ENCODE measurements around the gene C6orf163.
A peak's percentile ranks its signal among the peaks of the same experiment; 100 is the strongest.

Gene C6orf163

DNA sequence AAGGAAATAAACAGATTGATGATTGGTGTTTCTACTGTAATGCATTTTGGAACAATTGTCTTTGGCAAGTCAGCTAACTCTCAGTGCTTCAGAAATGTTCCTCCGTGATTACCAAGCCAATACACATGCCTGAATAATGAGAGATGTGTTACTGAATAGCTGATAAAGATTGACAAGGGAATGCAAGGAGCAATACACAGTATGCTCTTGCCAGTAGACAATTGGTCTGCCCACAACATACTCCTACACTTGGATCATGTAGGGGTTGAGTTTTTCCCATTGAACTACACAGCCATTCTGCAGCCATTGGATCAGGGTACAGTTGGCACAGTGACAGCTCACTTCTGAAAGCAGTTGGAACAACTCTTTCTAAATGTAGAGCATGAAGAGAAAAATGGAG, 9.9 kb upstream of the C6orf163 start:
- POLR2A ChIA-PET = no interaction called here
- DNase-seq (ENCODE audit: extremely low spot score) = no peak
- CTCF ChIA-PET = no interaction called here
- TF ChIP-seq, protein P1, sequence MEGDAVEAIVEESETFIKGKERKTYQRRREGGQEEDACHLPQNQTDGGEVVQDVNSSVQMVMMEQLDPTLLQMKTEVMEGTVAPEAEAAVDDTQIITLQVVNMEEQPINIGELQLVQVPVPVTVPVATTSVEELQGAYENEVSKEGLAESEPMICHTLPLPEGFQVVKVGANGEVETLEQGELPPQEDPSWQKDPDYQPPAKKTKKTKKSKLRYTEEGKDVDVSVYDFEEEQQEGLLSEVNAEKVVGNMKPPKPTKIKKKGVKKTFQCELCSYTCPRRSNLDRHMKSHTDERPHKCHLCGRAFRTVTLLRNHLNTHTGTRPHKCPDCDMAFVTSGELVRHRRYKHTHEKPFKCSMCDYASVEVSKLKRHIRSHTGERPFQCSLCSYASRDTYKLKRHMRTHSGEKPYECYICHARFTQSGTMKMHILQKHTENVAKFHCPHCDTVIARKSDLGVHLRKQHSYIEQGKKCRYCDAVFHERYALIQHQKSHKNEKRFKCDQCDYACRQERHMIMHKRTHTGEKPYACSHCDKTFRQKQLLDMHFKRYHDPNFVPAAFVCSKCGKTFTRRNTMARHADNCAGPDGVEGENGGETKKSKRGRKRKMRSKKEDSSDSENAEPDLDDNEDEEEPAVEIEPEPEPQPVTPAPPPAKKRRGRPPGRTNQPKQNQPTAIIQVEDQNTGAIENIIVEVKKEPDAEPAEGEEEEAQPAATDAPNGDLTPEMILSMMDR (IDR thresholded peaks at IDR 0.05; ENCODE audit: control extremely low read depth, extremely low read depth, low read depth, missing control alignments) = no peak

DNA sequence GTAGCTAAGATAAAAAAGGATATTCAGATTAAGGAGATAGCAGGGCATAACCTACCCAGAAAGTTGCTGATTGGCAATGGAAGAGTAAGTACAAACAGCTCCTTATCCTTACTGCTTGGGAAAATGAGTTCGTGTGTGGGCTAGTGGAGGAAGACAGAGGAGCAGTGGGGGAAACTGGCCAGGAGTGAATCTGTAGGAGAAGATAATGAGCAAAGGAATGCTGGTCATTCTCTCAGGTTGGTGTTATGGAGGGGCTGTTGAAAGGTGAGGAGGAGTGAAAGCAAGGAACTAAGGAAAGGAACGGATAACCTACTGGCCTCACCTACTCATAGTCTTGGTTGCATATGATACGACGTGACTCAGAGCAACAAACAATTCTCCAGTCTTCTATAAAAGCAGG, 8.2 kb upstream of the C6orf163 start:
- POLR2A ChIA-PET = interaction anchor here (0.7 kb wide), 1 partner anchor 24 kb away, joined by 4 read pairs; no protein-coding TSS in a partner anchor
- TF ChIP-seq, protein P1 (IDR thresholded peaks at IDR 0.05; ENCODE audit: control extremely low read depth, extremely low read depth, low read depth, missing control alignments) = no peak
- no peak for DNase-seq (ENCODE audit: extremely low spot score)
- CTCF ChIA-PET = interaction anchor here (1.2 kb wide), 2 partner anchors 14 kb away, joined by 3 read pairs; partner anchors contain the start of gene SMIM8

DNA sequence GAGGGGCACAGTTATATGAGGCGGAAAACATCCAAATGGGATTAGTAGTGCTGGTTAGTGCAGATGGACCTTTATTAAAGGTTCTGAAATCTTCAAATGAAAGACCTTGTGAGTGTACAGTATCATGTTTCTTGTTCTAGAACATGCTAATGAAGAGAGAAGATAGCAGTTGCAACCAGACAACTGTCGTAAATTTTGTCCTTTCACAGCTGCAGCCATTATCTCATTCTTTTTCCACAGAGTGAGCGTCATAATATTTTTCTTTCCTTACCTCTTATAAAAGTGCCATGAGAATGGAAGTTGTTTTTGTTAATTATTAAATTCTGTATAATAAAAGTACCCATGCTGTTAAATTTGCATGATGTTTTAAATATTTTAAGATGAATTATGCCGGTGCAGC, 4.4 kb upstream of the C6orf163 start:
- DNase-seq (ENCODE audit: extremely low spot score) = no peak
- ChIA-PET CTCF (interaction anchor here (1.1 to 2.4 kb wide), 6 partner anchors 9 to 34 kb away, joined by 4 to 11 read pairs (median 4); partner anchors contain the start of gene SMIM8), POLR2A (no interaction called here)
- TF ChIP-seq, protein P1 (IDR thresholded peaks at IDR 0.05; ENCODE audit: control extremely low read depth, extremely low read depth, low read depth, missing control alignments) = no peak

DNA sequence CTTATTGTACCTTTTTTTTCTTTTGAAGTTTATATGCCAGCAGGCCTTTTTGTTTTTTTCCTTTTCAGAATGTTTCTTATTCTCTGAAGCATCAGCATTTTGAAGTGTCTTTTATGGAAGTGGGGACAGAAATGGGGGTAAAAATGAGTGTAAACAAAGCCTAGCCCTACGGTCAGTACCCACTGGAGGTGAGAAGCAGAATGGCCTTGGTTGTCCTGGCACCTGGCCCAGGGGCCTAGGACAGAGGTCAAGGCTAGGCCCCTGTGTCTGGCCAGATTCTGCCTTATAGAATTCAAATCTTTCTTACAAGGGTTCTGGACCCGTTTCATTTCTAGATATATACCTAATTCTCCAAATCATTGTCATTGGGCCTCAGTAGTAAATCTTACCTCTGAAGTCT, 3.5 kb upstream of the C6orf163 start:
- ChIA-PET POLR2A (no interaction called here), CTCF (interaction anchor here (1.5 to 1.7 kb wide), 3 partner anchors 12 to 259 kb away, joined by 3 to 7 read pairs (median 4); partner anchors contain the start of gene GJB7)
- TF ChIP-seq, protein P1 (IDR thresholded peaks at IDR 0.05; ENCODE audit: control extremely low read depth, extremely low read depth, low read depth, missing control alignments) = no peak
- no peak for DNase-seq (ENCODE audit: extremely low spot score)

DNA sequence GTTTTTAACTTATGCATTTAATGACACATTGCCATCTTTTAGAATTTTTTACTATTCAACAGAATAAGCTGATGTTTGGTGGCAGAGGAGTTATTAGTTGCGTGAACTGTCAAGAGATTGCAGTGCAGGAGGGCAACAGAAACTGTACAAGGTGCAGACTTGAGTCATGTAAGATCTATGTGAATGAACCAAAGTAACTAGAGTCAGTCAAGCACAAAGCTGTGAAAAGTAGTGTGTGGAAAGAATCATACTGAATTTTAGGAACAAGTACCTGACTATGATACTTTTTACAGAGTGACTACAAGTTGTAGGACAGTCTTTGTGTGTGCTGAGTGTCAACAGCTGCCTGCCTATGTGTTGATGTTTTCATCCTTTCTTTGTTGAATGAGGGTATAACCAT, 2.7 kb upstream of the C6orf163 start:
- DNase-seq (ENCODE audit: extremely low spot score) = peak; percentile 30
- TF ChIP-seq, protein P1 (IDR thresholded peaks at IDR 0.05; ENCODE audit: control extremely low read depth, extremely low read depth, low read depth, missing control alignments) = no peak
- CTCF ChIA-PET = interaction anchor here (1.2 to 1.7 kb wide), 4 partner anchors 12 to 259 kb away, joined by 3 to 7 read pairs (median 4); partner anchors contain the start of gene GJB7

DNA sequence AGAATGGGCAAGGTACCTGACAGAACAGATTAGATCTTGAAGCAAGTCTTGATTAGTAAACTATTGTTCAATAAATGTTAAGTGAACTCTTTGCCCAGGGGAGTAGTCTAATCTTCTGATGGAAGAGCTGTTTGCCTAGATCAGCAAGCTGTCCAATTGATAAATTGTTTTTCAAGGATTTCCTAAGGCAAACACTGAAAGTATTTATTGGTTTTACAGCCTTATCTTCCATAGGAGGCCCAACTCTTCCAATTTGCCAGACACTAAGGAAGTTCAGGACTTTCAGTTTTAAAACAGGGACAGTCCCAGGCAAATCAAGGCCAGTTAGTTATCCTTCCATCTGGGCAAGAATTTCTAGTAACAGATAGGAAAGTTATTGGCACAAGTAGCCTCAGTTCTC, 1.8 kb upstream of the C6orf163 start:
- ChIA-PET POLR2A (no interaction called here), CTCF (interaction anchor here (1.2 to 1.7 kb wide), 3 partner anchors 13 to 22 kb away, joined by 3 to 7 read pairs (median 4); partner anchors contain the start of gene GJB7)
- TF ChIP-seq, protein P1 (IDR thresholded peaks at IDR 0.05; ENCODE audit: control extremely low read depth, extremely low read depth, low read depth, missing control alignments) = no peak
- DNase-seq (ENCODE audit: extremely low spot score) = no peak

More for the DNA sequence above, 2.7 kb upstream of the C6orf163 start:
- POLR2A ChIA-PET = no interaction called here

Measured in GM10248 (cell line).